AG10803 (cell line): Measurements from ENCODE around the gene MORN5.
A peak's percentile ranks its signal among the peaks of the same experiment; 100 is the strongest.

Source experiments
- DNase-seq: peaks from one replicate; pipeline ENCODE4 v3.0.0; 2010; ENCODE audit warnings: low read depth
- H3K4me3 ChIP-seq: 2 replicates; pipeline ENCODE4 v1.5.1; 2011; ENCODE audit warnings: mild to moderate bottlenecking, low read length, control low read depth
- CTCF ChIP-seq: conservative IDR thresholded peaks from 2 replicates; pipeline ENCODE4 v1.5.1; 2011; ENCODE audit warnings: mild to moderate bottlenecking, low read length, control low read depth, inconsistent platforms

The MORN5 gene

GRCh38 chr9:122159026-122159924, at the start of gene MORN5, which contains the start of gene NDUFA8:
Gene MORN5, plus strand, starts transcription at chr9:122159908. Its CDS starts 65 bp downstream, at chr9:122159973.
Gene NDUFA8, minus strand, starts transcription at chr9:122159779. Its CDS starts 102 bp downstream, at chr9:122159677.
- peak; percentile 6 for TF ChIP-seq CTCF
- peak; percentile 93 for DNase-seq
- H3K4me3 ChIP-seq, result peak within 1 kb of the TSS; percentile 98

GRCh38 chr9:122110100-122110833, 49.4 kb upstream of the MORN5 start:
- DNase-seq, result no peak
- H3K4me3 ChIP-seq, result no peak overlapping the region
- no peak for TF ChIP-seq CTCF

GRCh38 chr9:122111413-122112085, 48.2 kb upstream of the MORN5 start:
- DNase-seq, result no peak
- no peak overlapping the region for H3K4me3 ChIP-seq
- TF ChIP-seq CTCF, result no peak

- no peak overlapping the region for H3K4me3 ChIP-seq
- TF ChIP-seq CTCF, result no peak
- DNase-seq, result no peak
Measured at GRCh38 chr9:122112238-122112637, 47.5 kb upstream of the MORN5 start.

- no peak for DNase-seq
- TF ChIP-seq CTCF, result no peak
Measured at GRCh38 chr9:122113574-122113973, 46.1 kb upstream of the MORN5 start.

DNA sequence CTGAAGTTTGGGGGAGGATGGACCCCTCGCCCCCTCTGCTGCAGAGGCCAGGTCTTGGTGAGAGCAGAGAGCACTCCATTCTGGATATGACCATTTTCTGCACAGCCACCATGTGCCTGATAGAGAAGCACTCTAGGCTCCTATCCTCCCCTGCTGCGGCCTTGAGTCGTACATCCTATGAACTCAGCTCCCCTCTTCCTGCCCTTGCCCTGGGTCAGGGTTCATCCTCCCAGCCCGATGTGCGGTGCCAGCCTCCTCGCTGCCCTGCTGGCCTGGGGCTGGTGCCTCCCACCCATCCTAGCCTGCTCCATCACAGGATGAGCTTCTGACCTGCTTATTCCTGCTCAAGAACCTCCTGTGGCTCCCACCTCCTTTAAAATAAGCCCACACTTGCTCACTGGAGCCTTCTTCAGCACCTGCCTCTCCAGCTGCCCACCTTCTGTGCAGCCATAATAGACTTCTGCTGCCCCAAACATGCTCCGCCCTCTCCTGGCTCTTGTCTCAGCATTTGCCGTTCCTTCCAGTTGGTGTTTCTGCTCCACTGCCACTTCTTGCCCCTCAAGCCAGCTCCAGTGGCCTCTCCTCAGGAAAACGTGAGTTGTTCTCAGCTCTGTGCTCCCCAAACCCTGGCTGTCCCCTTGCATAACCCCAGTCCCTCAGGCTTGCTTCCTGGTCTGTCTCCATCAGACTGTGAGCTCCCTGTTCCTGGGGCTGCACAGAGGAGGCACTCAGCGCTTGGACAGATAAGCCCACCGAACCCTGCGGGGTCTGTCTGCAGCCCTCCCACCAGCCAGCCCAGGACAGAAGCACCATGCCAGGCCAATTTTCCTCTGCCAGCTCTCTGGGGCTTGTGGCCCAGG, 44.3 kb upstream of the MORN5 start:
- no peak for TF ChIP-seq CTCF
- no peak for DNase-seq
- H3K4me3 ChIP-seq, result no peak overlapping the region

More at GRCh38 chr9:122113574-122113973, 46.1 kb upstream of the MORN5 start:
- no peak overlapping the region for H3K4me3 ChIP-seq
